H1 (cell line): ENCODE results near the gene CELF4. TPM values are rescaled to one million over a fixed set of nuclear protein-coding genes. Genes with fewer than 3 reads are reported as not detected.

Experiments used
- CTCF ChIA-PET: fragments of 300-600 bp; sonication (Branson Sonifier 250); formaldehyde crosslinking; loops from one replicate; lab custom pipeline; 2021; ENCODE audit not compliant: partially characterized antibody; lab: Charles Lee
- POLR2A ChIA-PET: fragments of 300-600 bp; sonication (Branson Sonifier 250); formaldehyde crosslinking; loops from one replicate; lab custom pipeline; 2021; ENCODE audit warnings: inconsistent platforms; ENCODE audit not compliant: partially characterized antibody; lab: Charles Lee
- DNase-seq, 2 experiments: peaks; one replicate each; pipeline versions ENCODE4 v3.0.0 to v3.0.0-alpha.2; 2010 to 2022; ENCODE audit warnings: low spot score in 2 of 2, low read depth in 1 of 2, mixed read lengths in 1 of 2
- FAIRE-seq: peaks from 2 replicates; lab custom pipeline; 2011; peaks lifted over from hg19 to GRCh38; lab: Jason Lieb, UNC
- H2AFZ ChIP-seq: 2 replicates; pipeline ENCODE4 v1.8.1; 2012; ENCODE audit warnings: low read length, inconsistent platforms
- H2AK5ac ChIP-seq: 2 replicates; pipeline ENCODE4 v1.6.1; 2013; ENCODE audit warnings: low read depth, low read length
- H2BK120ac ChIP-seq: replicated peaks from 2 replicates; pipeline ENCODE3; 2013; ENCODE audit warnings: low read depth, low read length, inconsistent platforms
- H2BK12ac ChIP-seq: 2 replicates; pipeline ENCODE4 v1.6.1; 2013; ENCODE audit warnings: low read depth, low read length
- H2BK15ac ChIP-seq: 2 replicates; pipeline ENCODE4 v1.6.1; 2013; ENCODE audit warnings: low read length
- H2BK20ac ChIP-seq: 2 replicates; pipeline ENCODE4 v1.6.1; 2013; ENCODE audit warnings: low read length
- H2BK5ac ChIP-seq: 2 replicates; pipeline ENCODE4 v1.6.1; 2013; ENCODE audit warnings: low read depth, low read length
- H3K14ac ChIP-seq: 2 replicates; pipeline ENCODE4 v1.6.1; 2013; ENCODE audit warnings: inconsistent platforms; ENCODE audit not compliant: insufficient read length
- H3K18ac ChIP-seq: 2 replicates; pipeline ENCODE4 v1.6.1; 2013; ENCODE audit warnings: low read length; ENCODE audit errors: extremely low read depth
- H3K23ac ChIP-seq: 2 replicates; pipeline ENCODE4 v1.6.1; 2013; ENCODE audit warnings: inconsistent platforms; ENCODE audit not compliant: insufficient read length
- H3K23me2 ChIP-seq: 2 replicates; pipeline ENCODE4 v1.6.1; 2013; ENCODE audit warnings: low read depth, low read length
- H3K27ac ChIP-seq: 2 replicates; pipeline ENCODE4 v1.6.1; 2011; ENCODE audit warnings: low read depth, low read length, inconsistent platforms
- H3K27me3 ChIP-seq, 4 experiments: replicated peaks in 1 of 4; 1 replicate in 1 of 4; 2 replicates in 3 of 4; pipeline versions ENCODE4 v1.6.1 to v1.8.1; 2011 to 2013; ENCODE audit warnings: low read length in 3 of 4, mild to moderate bottlenecking in 3 of 4, inconsistent platforms in 2 of 4, mixed read lengths in 2 of 4, moderate library complexity in 1 of 4; ENCODE audit not compliant: control insufficient read depth in 3 of 4, insufficient read depth in 3 of 4; ENCODE audit errors: extremely low read depth in 1 of 4
- H3K36me3 ChIP-seq, 4 experiments: 2 replicates each; pipeline versions ENCODE4 v1.6.1 to v1.8.1; 2011 to 2013; ENCODE audit warnings: mild to moderate bottlenecking in 4 of 4, low read length in 3 of 4, moderate library complexity in 2 of 4, control low read depth in 1 of 4, inconsistent platforms in 1 of 4; ENCODE audit not compliant: insufficient read depth in 4 of 4, control insufficient read depth in 2 of 4
- H3K4ac ChIP-seq: replicated peaks from 2 replicates; pipeline ENCODE3; 2013; ENCODE audit warnings: low read length, low read depth, mixed read lengths, inconsistent platforms; ENCODE audit not compliant: insufficient read length
- H3K4me1 ChIP-seq, 4 experiments: replicated peaks in 1 of 4; 1 replicate in 1 of 4; 2 replicates in 3 of 4; pipeline versions ENCODE4 v1.6.1 to v1.8.1; 2011 to 2013; ENCODE audit warnings: low read length in 3 of 4, inconsistent platforms in 2 of 4, mixed read lengths in 1 of 4; ENCODE audit not compliant: insufficient read depth in 4 of 4, control insufficient read depth in 3 of 4
- H3K4me2 ChIP-seq, 2 experiments: 2 replicates each; pipeline versions ENCODE4 v1.6.1 to v1.8.1; 2011 to 2013; ENCODE audit warnings: low read depth in 2 of 2, low read length in 2 of 2, control low read depth in 1 of 2, inconsistent platforms in 1 of 2, mild to moderate bottlenecking in 1 of 2; ENCODE audit not compliant: insufficient read depth in 1 of 2
- H3K4me3 ChIP-seq, 4 experiments: fragments of 200-600, 300-600 bp in 1 of 4; sonication (generic), shearing (Covaris generic), sonication (Bioruptor Twin) in 1 of 4; 2 replicates each; pipeline versions ENCODE4 v1.5.1 to v1.8.1; 2011 to 2016; ENCODE audit warnings: low read length in 4 of 4, low read depth in 3 of 4, control low read depth in 2 of 4, inconsistent platforms in 2 of 4, mild to moderate bottlenecking in 2 of 4, mixed read lengths in 1 of 4, moderate library complexity in 1 of 4; ENCODE audit not compliant: insufficient read depth in 2 of 4; ENCODE audit errors: extremely low read depth in 1 of 4
- H3K56ac ChIP-seq: replicated peaks from 2 replicates; pipeline ENCODE3; 2013; ENCODE audit warnings: low read depth, mild to moderate bottlenecking, mixed read lengths, low read length, inconsistent platforms; ENCODE audit not compliant: insufficient read length
- H3K79me1 ChIP-seq: 2 replicates; pipeline ENCODE4 v1.6.1; 2013; ENCODE audit warnings: low read depth, low read length, control low read depth
- H3K79me2 ChIP-seq, 2 experiments: 2 replicates each; pipeline versions ENCODE4 v1.6.1 to v1.8.1; 2012 to 2013; ENCODE audit warnings: low read length in 2 of 2, mild to moderate bottlenecking in 2 of 2, inconsistent platforms in 1 of 2; ENCODE audit not compliant: insufficient read depth in 2 of 2, control insufficient read depth in 1 of 2
- H3K9ac ChIP-seq, 4 experiments: replicated peaks in 1 of 4; 1 replicate in 1 of 4; 2 replicates in 3 of 4; pipeline versions ENCODE4 v1.6.1 to v1.8.1; 2011 to 2013; ENCODE audit warnings: low read depth in 3 of 4, low read length in 3 of 4, control low read depth in 2 of 4, mild to moderate bottlenecking in 2 of 4, moderate library complexity in 2 of 4, inconsistent platforms in 1 of 4; ENCODE audit errors: extremely low read depth in 1 of 4
- H3K9me3 ChIP-seq, 2 experiments: 2 replicates each; pipeline versions ENCODE4 v1.6.1 to v1.8.1; 2012 to 2013; ENCODE audit warnings: mild to moderate bottlenecking in 2 of 2, moderate library complexity in 2 of 2, control low read depth in 1 of 2, inconsistent platforms in 1 of 2, low read depth in 1 of 2, low read length in 1 of 2, mixed read lengths in 1 of 2; ENCODE audit not compliant: insufficient read depth in 2 of 2
- H4K20me1 ChIP-seq, 2 experiments: replicated peaks in 1 of 2; 2 replicates each; pipeline versions ENCODE3 to v1.8.1; 2011 to 2013; ENCODE audit warnings: inconsistent platforms in 2 of 2, low read length in 2 of 2, mild to moderate bottlenecking in 1 of 2; ENCODE audit not compliant: insufficient read depth in 2 of 2, control insufficient read depth in 1 of 2
- H4K5ac ChIP-seq: 2 replicates; pipeline ENCODE4 v1.6.1; 2013; ENCODE audit warnings: low read length, low read depth, mixed read lengths, inconsistent platforms; ENCODE audit not compliant: insufficient read length
- H4K8ac ChIP-seq: 2 replicates; pipeline ENCODE4 v1.8.0; 2013; ENCODE audit warnings: mild to moderate bottlenecking, moderate library complexity, low read length, inconsistent platforms; ENCODE audit not compliant: insufficient read depth; ENCODE audit errors: extremely low read depth
- H4K91ac ChIP-seq: replicated peaks from 2 replicates; pipeline ENCODE3; 2013; ENCODE audit warnings: low read length, mixed read lengths, inconsistent platforms; ENCODE audit not compliant: insufficient read length
- FOSL1 ChIP-seq: IDR thresholded peaks from 2 replicates; pipeline ENCODE4 v1.6.1; 2011; ENCODE audit warnings: mild to moderate bottlenecking, low read depth, low read length, moderate library complexity; ENCODE audit not compliant: insufficient read depth
- JUND ChIP-seq: IDR thresholded peaks from 2 replicates; pipeline ENCODE4 v1.6.1; 2011; ENCODE audit warnings: mild to moderate bottlenecking, improper control_type of control experiment, low read length
- KDM1A ChIP-seq: fragments of 200-600, 300-600 bp; sonication (generic); IDR thresholded peaks from 2 replicates; pipeline ENCODE4 v1.7.1; 2016; ENCODE audit warnings: mild to moderate bottlenecking, low read length, borderline replicate concordance
- PHF8 ChIP-seq: fragments of 200-600 bp; sonication (generic); conservative IDR thresholded peaks from 2 replicates; pipeline ENCODE4 v1.7.1; 2012; ENCODE audit warnings: low read depth, mild to moderate bottlenecking, inconsistent platforms, low read length, moderate library complexity
- RBBP5 ChIP-seq: IDR thresholded peaks from 2 replicates; pipeline ENCODE4 v1.7.1; 2012; ENCODE audit warnings: low read depth, mild to moderate bottlenecking, inconsistent platforms, low read length, moderate library complexity, borderline replicate concordance
- TAF1 ChIP-seq: IDR thresholded peaks from 2 replicates; pipeline ENCODE4 v1.6.1; 2011; ENCODE audit warnings: mild to moderate bottlenecking, low read depth, low read length
- TAF7 ChIP-seq: optimal IDR thresholded peaks from 2 replicates; pipeline ENCODE3; 2011; ENCODE audit warnings: low read depth, mild to moderate bottlenecking, inconsistent platforms, low read length, moderate library complexity, borderline replicate concordance
- WGBS, 2 experiments: shearing (Covaris generic) in 1 of 2; methylation state at CpG; one replicate each; pipeline versions ENCODE4 v1.1.6 to v1.1.7; 2013 to 2015; ENCODE audit warnings: low lambda C conversion rate in 2 of 2, mixed read lengths in 2 of 2, inconsistent platforms in 1 of 2, low coverage in 1 of 2, missing lambda C conversion rate in 1 of 2; ENCODE audit not compliant: insufficient replicate concordance in 2 of 2, insufficient coverage in 1 of 2, insufficient read length in 1 of 2; ENCODE audit errors: extremely low coverage in 1 of 2, missing lambda C conversion rate in 1 of 2; 5-methylcytosine and 5-hydroxymethylcytosine counted together
- polyA plus RNA-seq, 7 experiments: library from polyadenylated mRNA; depleted of rRNA in 3 of 7; stranded (reverse) in 5 of 7; unstranded in 2 of 7; fragments of >200 nt in 5 of 7; fragments of 200-250 nt in 2 of 7; gene quantifications; 1 replicate in 5 of 7; 2 replicates in 1 of 7; 4 replicates in 1 of 7; pipeline versions ENCODE4 v1.2.1 to v1.2.3, GENCODE V29; 2011 to 2013; ENCODE audit warnings: missing spikeins in 2 of 7, mixed read lengths in 2 of 7
- total RNA-seq: library from RNA; stranded (reverse); fragmentation: NEBNext Ultra II Directional; extraction: Animal tissue kit (Norgen Biotek cat#: 25700); gene quantifications from 2 replicates; pipeline ENCODE4 v1.2.1, GENCODE V29; 2021
- TF ChIP-seq, protein P1 (sequence below): IDR thresholded peaks from 2 replicates; pipeline ENCODE4 v1.6.1; 2011; ENCODE audit warnings: low read length, improper control_type of control experiment
- TF ChIP-seq, protein P2 (sequence below): IDR thresholded peaks from 2 replicates; pipeline ENCODE4 v1.6.1; 2012; ENCODE audit warnings: inconsistent platforms

CELF4 gene
- total and polyA plus RNA-seq, 2 of the 8 experiments (the other 6 are each of a cell fraction or from before 2014, with no cell fraction given), result 1.6 to 3.4 TPM

DNA sequence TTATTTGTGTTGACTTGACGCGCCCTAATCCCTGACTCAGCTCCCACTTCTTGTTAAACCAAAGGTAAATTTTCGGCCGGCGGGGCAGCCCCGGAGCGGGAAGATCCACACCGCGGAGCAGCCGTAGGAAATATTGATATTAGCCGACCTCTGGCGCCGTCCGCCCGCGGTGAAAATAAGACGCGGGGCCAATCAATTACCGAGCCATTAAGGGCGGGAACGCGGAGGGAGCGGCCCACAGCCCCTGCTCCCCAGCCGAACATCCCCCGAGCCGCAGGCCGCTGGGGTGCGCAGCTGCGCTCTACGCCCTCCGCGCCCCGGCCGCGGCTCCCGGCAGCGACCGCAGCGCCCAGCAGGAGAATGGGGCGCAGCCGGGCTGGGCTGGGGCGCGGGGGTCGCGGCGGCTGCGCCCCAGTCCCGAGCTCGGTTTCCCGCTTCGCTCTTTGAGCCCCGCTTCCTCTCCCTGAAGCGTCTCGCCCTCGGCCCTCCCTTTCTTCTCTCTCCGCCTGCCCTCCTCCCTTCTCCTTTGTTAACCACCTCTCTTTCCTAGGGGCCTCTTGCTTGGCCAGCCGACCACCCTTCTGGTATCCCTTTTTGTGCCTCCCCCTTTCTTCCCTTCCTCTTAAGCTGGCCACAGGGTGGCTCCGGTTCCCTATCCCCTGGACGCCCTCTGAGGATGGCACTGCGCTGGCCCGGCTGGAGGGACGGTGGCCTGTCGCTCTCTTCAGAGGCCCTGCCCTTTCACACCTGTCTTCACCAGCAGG lies 40.9 kb downstream of the CELF4 start:
- H2AFZ ChIP-seq, result no peak overlapping the region
- H3K27ac ChIP-seq, result no peak overlapping the region
- H3K79me2 ChIP-seq, result no peaks in the 10 kb centered on the region
- POLR2A ChIA-PET, result interaction anchor here (1.1 to 1.4 kb wide), 3 partner anchors 11 to 34 kb away, joined by 3 to 4 read pairs (median 3); no protein-coding TSS in a partner anchor
- peaks cover 8 to 18% (median 8%) of the 10 kb centered on the region in 4 experiments for H3K4me1 ChIP-seq
- no peak overlapping the region for H3K23ac ChIP-seq
- CTCF ChIA-PET, result interaction anchor here (0.9 to 1.9 kb wide), 6 partner anchors 9 to 203 kb away, joined by 3 to 6 read pairs (median 4); no protein-coding TSS in a partner anchor
- peak overlapping the region; percentile 32 for H4K91ac ChIP-seq
- no peak overlapping the region for H2BK120ac ChIP-seq
- H3K79me1 ChIP-seq, result no peaks in the 10 kb centered on the region
- H4K8ac ChIP-seq, result 0 out of 2 replicates have a peak overlapping the region, but pooled peaks have one; percentile 71
- peak overlapping the region; percentile 46; the same call in 1 of the 2 replicates for H2BK15ac ChIP-seq
- H3K9ac ChIP-seq, result peak overlapping the region in 1 of 4 experiments; percentile 9; a peak in 1 of 7 replicates
- no peak overlapping the region for H2BK20ac ChIP-seq
- 4% methylated on average over 50 of the region's 63 CpGs; no CpG with 5 or more reads in 1 of the 2 experiments for WGBS, 2 experiments
- H4K20me1 ChIP-seq, result no peaks in the 10 kb centered on the region
- peaks cover 4 to 22% (median 15%) of the 10 kb centered on the region in 4 experiments for H3K27me3 ChIP-seq
- peak overlapping the region; percentile 78 for H3K18ac ChIP-seq
- H3K4me3 ChIP-seq, result peak overlapping the region; percentile 25 to 61 (median 30); a peak in 7 of 8 replicates
- H3K14ac ChIP-seq, result no peak overlapping the region
- H3K4ac ChIP-seq, result no peak overlapping the region
- H3K9me3 ChIP-seq, result no peaks in the 10 kb centered on the region
- peaks cover 9% of the 10 kb centered on the region; the same call in 1 of the 2 replicates for H3K23me2 ChIP-seq
- peak overlapping the region; percentile 62 to 65 for H3K4me2 ChIP-seq
- DNase-seq, result peak in 1 of 2 experiments; percentile 65
- H3K36me3 ChIP-seq, result no peaks in the 10 kb centered on the region
- no peak overlapping the region for H4K5ac ChIP-seq
- H3K56ac ChIP-seq, result no peak overlapping the region
- H2BK12ac ChIP-seq, result peak overlapping the region; percentile 75
- H2AK5ac ChIP-seq, result no peak overlapping the region
- FAIRE-seq, result no peak
- H2BK5ac ChIP-seq, result no peak overlapping the region
- TF ChIP-seq RBBP5, result peak; percentile 75; the same call in 1 of the 2 replicates
- TF ChIP-seq TAF1, result peak; percentile 37; the same call in 1 of the 2 replicates
- peak; percentile 82 for TF ChIP-seq KDM1A
- no peak for TF ChIP-seq FOSL1
- TF ChIP-seq, protein P1, sequence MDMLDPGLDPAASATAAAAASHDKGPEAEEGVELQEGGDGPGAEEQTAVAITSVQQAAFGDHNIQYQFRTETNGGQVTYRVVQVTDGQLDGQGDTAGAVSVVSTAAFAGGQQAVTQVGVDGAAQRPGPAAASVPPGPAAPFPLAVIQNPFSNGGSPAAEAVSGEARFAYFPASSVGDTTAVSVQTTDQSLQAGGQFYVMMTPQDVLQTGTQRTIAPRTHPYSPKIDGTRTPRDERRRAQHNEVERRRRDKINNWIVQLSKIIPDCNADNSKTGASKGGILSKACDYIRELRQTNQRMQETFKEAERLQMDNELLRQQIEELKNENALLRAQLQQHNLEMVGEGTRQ, result no peak
- no peak for TF ChIP-seq TAF7
- no peak for TF ChIP-seq JUND
- TF ChIP-seq, protein P2, sequence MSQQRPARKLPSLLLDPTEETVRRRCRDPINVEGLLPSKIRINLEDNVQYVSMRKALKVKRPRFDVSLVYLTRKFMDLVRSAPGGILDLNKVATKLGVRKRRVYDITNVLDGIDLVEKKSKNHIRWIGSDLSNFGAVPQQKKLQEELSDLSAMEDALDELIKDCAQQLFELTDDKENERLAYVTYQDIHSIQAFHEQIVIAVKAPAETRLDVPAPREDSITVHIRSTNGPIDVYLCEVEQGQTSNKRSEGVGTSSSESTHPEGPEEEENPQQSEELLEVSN, result peak; percentile 96
- TF ChIP-seq PHF8, result no peak; the same call in 1 of the 2 replicates
